Measurements from ENCODE around the gene SKIC3. TPM values are rescaled to one million over a fixed set of nuclear protein-coding genes. Genes with fewer than 3 reads are reported as not detected.

SKIC3 gene
- total and polyA plus RNA-seq, 8 donors: 74.9 to 116 (median 92.3) TPM

DNA sequence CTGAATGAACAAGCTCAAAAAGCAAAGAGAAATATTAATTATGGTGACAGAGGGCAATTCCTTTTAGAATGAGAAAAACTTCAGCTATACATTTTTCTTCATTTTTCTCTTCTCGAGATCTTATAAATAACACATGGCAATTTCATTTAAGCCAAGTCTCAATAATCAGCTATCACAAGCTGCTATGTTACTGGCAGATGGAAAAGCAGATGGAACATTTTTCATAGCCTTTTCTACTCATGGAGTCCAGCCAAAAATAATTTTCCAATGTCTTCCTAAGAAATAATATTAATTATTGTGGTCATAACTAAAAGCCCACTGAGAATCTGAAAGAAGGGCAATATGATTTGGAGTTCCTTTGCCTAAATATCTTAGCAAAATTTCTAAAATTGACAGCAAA lies 35.6 kb downstream of the SKIC3 start:
- DNase-seq (no peak), ATAC-seq (no peak)
- Histone ChIP-seq H3K9me3 (no peaks in the 10 kb centered on the region), H3K4me3 (no peak overlapping the region), H3K36me3 (peaks cover 0 to 92% of the 10 kb centered on the region in 2 donors), H3K27me3 (no peaks in the 10 kb centered on the region), H3K4me1 (no peaks in the 10 kb centered on the region), H3K27ac (no peak overlapping the region)
- TF ChIP-seq, protein P1, sequence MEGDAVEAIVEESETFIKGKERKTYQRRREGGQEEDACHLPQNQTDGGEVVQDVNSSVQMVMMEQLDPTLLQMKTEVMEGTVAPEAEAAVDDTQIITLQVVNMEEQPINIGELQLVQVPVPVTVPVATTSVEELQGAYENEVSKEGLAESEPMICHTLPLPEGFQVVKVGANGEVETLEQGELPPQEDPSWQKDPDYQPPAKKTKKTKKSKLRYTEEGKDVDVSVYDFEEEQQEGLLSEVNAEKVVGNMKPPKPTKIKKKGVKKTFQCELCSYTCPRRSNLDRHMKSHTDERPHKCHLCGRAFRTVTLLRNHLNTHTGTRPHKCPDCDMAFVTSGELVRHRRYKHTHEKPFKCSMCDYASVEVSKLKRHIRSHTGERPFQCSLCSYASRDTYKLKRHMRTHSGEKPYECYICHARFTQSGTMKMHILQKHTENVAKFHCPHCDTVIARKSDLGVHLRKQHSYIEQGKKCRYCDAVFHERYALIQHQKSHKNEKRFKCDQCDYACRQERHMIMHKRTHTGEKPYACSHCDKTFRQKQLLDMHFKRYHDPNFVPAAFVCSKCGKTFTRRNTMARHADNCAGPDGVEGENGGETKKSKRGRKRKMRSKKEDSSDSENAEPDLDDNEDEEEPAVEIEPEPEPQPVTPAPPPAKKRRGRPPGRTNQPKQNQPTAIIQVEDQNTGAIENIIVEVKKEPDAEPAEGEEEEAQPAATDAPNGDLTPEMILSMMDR (IDR thresholded peaks at IDR 0.05): no peak
- intact Hi-C loops (cut with DNase I): no loop called here

DNA sequence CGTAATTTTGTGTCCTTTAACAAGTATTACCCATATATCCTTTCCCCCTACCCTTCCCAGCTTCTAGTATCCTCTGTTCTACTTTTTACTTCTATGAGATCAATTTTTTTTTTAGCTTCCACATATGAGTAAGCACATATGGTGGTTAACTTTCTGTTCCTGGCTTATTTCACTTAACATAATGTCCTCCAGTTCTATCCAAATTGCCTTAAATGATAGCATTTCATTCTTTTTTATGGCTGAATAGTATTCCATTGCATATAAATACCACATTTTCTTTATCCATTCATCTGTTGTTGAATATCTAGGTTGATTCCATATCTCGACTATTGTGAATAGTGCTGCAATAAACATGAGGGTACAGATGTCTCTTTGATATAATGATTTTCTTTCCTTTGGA lies 36.4 kb downstream of the SKIC3 start:
- intact Hi-C loops (cut with DNase I): no loop called here
- TF ChIP-seq, protein P1 (IDR thresholded peaks at IDR 0.05): no peak
- Histone ChIP-seq H3K4me3 (no peak overlapping the region), H3K4me1 (no peaks in the 10 kb centered on the region), H3K27me3 (no peaks in the 10 kb centered on the region), H3K27ac (no peak overlapping the region), H3K9me3 (no peaks in the 10 kb centered on the region), H3K36me3 (peaks cover 0 to 96% of the 10 kb centered on the region in 2 donors)
- no peak for DNase-seq
- no peak for ATAC-seq

GRCh38 chr5:95511606-95512005 lies 43.2 kb downstream of the SKIC3 start:
- no peaks in the 10 kb centered on the region for H3K4me1 ChIP-seq
- no peaks in the 10 kb centered on the region for H3K27me3 ChIP-seq
- no peaks in the 10 kb centered on the region for H3K9me3 ChIP-seq
- no peak overlapping the region for H3K4me3 ChIP-seq
- ATAC-seq (no peak), DNase-seq (no peak)
- peaks cover 0 to 94% of the 10 kb centered on the region in 2 donors for H3K36me3 ChIP-seq
- no peak overlapping the region for H3K27ac ChIP-seq
- TF ChIP-seq, protein P1 (IDR thresholded peaks at IDR 0.05): no peak
- intact Hi-C loops (cut with DNase I): no loop called here

- intact Hi-C loops (cut with DNase I): no loop called here
- Histone ChIP-seq H3K4me3 (no peak overlapping the region), H3K36me3 (peaks cover 0 to 91% of the 10 kb centered on the region in 2 donors), H3K27me3 (no peaks in the 10 kb centered on the region), H3K4me1 (no peaks in the 10 kb centered on the region), H3K27ac (no peak overlapping the region), H3K9me3 (no peaks in the 10 kb centered on the region)
- TF ChIP-seq, protein P1 (IDR thresholded peaks at IDR 0.05): no peak
- no peak for DNase-seq
- ATAC-seq: no peak
Measured at GRCh38 chr5:95508550-95508949, 46.2 kb downstream of the SKIC3 start.

Other genes with a start within 250 kb of the SKIC3 start
- gene FAM81B, start 163.6 kb downstream of the SKIC3 start, total RNA-seq: 1 to 10 TPM in 1 of 2 donors, under 1 TPM in 1; 0.90 to 3.8 TPM
- gene FAM81B, start 163.6 kb downstream of the SKIC3 start, polyA plus RNA-seq (ENCODE audit: insufficient read length in 6 of 6): 10 to 100 TPM in 1 of 6 donors, 1 to 10 TPM in 5; 1.4 to 12.3 (median 6.6) TPM
- gene ARSK, start 124 bp upstream of the SKIC3 start, total RNA-seq: 1 to 10 TPM; 5.0 to 5.8 TPM
- gene ARSK, start 124 bp upstream of the SKIC3 start, polyA plus RNA-seq (ENCODE audit: insufficient read length in 6 of 6): 10 to 100 TPM; 10.7 to 16.0 (median 12.6) TPM
- under 1 TPM; 0.16 to 0.26 TPM for gene GPR150, start 65.1 kb upstream of the SKIC3 start, total RNA-seq
- gene GPR150, start 65.1 kb upstream of the SKIC3 start, polyA plus RNA-seq (ENCODE audit: insufficient read length in 6 of 6): not detected
- 1 to 10 TPM; 2.7 TPM for gene RFESD, start 91.8 kb upstream of the SKIC3 start, total RNA-seq
- gene RFESD, start 91.8 kb upstream of the SKIC3 start, polyA plus RNA-seq (ENCODE audit: insufficient read length in 6 of 6): 1 to 10 TPM; 4.3 to 6.1 (median 5.4) TPM
- under 1 TPM; 0.31 to 0.52 TPM for gene SPATA9, start 128.0 kb upstream of the SKIC3 start, total RNA-seq
- 1 to 10 TPM in 5 of 6 donors, under 1 TPM in 1; 0.91 to 2.3 (median 1.5) TPM for gene SPATA9, start 128.0 kb upstream of the SKIC3 start, polyA plus RNA-seq (ENCODE audit: insufficient read length in 6 of 6)
- 10 to 100 TPM; 26.5 to 93.0 TPM for gene RHOBTB3, start 176.4 kb upstream of the SKIC3 start, total RNA-seq
- gene RHOBTB3, start 176.4 kb upstream of the SKIC3 start, polyA plus RNA-seq (ENCODE audit: insufficient read length in 6 of 6): 10 to 100 TPM; 55.0 to 71.7 (median 64.1) TPM